Right atrium auricular region (tissue), 2 donors: Measurements from ENCODE around the gene ENO1. TPM values are rescaled to one million over a fixed set of nuclear protein-coding genes. Genes with fewer than 3 reads are reported as not detected.
"Not testable (repeated sequence)": the region's sequence is repeated elsewhere in the genome, so short reads cannot be mapped to it uniquely, and the experiment has no call there.

Source experiments
- DNase-seq: peaks from one replicate; pipeline ENCODE4 v3.0.0-alpha.2; 2019; ENCODE audit warnings: low spot score
- H3K27ac ChIP-seq, 2 donors: fragments of 200-600 bp; sonication (generic); 1 replicate in 1 of 2; 2 replicates in 1 of 2; pipeline ENCODE4 v1.5.1; 2016 to 2019
- H3K27me3 ChIP-seq, 2 donors: fragments of 200-600 bp; sonication (generic); one replicate each; pipeline versions ENCODE4 v1.5.1 to v1.6.0; 2017 to 2019
- H3K36me3 ChIP-seq: fragments of 200-600 bp; sonication (generic); one replicate; pipeline ENCODE4 v1.5.1; 2016
- H3K4me1 ChIP-seq, 2 donors: fragments of 200-600 bp; sonication (generic); one replicate each; pipeline versions ENCODE4 v1.5.1 to v1.6.0; 2017 to 2019
- H3K4me3 ChIP-seq, 2 donors: fragments of 200-600 bp; sonication (generic); 1 replicate in 1 of 2; 2 replicates in 1 of 2; pipeline ENCODE4 v1.5.1; 2017 to 2019; ENCODE audit warnings: mild to moderate bottlenecking in 1 of 2, moderate library complexity in 1 of 2
- H3K9me3 ChIP-seq, 2 donors: fragments of 200-600 bp; sonication (generic); one replicate each; pipeline ENCODE4 v1.5.1; 2019
- total RNA-seq, 2 donors: library from RNA; depleted of rRNA; stranded (reverse); fragments of >200 nt; gene quantifications; one replicate each; pipeline ENCODE4 v1.1.0, GENCODE V29; 2016
- TF ChIP-seq, protein P1 (sequence below), 2 donors: fragments of 200-600 bp; sonication (generic); IDR thresholded peaks; one replicate each; pipeline ENCODE4 v1.5.1; 2019; ENCODE audit warnings: antibody characterized with exemption in 2 of 2

ENO1 gene
- total RNA-seq, 2 donors from 2014 or later = 149 to 334 TPM

DNA sequence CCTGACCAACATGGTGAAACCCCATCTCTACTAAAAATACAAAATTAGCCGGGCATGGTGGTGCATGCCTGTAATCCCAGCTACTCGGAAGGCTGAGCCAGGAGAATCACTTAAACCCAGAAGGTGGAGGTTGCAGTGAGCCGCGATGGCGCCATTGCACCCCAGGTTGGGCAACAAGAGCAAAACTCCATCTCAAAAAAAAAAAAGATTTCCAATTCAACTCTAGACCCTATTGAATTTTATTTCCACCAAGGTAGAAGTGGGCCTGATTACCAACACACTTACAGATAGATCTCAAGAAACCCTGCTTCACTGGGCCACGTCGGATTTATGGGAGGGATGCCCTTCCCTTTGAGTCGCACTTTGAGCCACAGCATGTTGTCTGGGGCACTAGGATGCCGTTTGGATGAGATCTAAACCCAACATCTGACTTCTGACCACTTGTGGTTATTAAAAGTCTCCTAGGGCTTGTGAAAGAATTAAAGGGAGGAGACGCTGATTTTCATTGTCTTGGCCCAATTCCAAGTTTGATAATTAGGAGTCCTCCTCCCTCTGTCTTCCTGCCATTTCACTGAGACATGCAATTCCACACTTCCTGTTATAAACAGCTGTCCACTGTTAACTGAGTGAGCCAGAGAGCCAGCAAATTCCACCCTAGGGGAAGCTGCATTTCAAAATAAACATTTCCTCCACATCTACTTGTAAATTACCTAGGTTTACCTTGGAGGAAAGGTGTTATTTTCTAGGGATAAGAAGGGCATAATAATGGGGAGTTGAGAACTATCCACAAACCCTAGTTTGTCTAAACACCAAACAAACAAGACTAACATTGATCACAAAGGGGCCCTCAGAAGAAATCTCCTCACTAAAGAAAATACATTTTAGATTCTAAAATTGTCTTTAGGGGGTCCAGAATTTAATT is 55.9 kb downstream of the ENO1 start:
- no peaks in the 10 kb centered on the region for H3K9me3 ChIP-seq
- TF ChIP-seq, protein P1, sequence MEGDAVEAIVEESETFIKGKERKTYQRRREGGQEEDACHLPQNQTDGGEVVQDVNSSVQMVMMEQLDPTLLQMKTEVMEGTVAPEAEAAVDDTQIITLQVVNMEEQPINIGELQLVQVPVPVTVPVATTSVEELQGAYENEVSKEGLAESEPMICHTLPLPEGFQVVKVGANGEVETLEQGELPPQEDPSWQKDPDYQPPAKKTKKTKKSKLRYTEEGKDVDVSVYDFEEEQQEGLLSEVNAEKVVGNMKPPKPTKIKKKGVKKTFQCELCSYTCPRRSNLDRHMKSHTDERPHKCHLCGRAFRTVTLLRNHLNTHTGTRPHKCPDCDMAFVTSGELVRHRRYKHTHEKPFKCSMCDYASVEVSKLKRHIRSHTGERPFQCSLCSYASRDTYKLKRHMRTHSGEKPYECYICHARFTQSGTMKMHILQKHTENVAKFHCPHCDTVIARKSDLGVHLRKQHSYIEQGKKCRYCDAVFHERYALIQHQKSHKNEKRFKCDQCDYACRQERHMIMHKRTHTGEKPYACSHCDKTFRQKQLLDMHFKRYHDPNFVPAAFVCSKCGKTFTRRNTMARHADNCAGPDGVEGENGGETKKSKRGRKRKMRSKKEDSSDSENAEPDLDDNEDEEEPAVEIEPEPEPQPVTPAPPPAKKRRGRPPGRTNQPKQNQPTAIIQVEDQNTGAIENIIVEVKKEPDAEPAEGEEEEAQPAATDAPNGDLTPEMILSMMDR (IDR thresholded peaks at IDR 0.05) = no peak
- no peaks in the 10 kb centered on the region for H3K36me3 ChIP-seq
- H3K4me1 ChIP-seq = peaks cover 0 to 25% of the 10 kb centered on the region in 2 donors
- H3K4me3 ChIP-seq = no peak overlapping the region
- DNase-seq = peak; percentile 60
- peak overlapping the region in 1 of 2 donors; percentile 37 for H3K27ac ChIP-seq
- no peaks in the 10 kb centered on the region for H3K27me3 ChIP-seq

DNA sequence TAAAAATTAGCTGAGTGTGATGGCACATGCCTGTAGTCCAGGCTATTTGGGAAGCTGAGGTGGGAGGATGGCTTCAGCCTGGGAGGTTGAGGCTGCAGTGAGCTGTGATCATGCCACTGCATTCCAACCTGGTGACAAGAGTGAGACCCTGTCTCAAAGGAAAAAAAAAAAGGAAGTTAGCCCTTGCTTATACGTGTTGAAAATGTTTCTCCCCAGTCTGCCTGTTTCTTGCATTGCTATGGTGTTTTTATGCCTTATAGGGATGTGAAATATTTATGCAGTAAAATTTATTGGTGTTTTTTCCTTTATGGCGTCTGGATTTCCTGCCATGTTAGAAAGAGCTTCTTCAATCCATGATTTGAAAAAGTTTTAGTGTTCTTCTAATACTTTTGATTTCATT is 57.4 kb downstream of the ENO1 start:
- Histone ChIP-seq H3K27me3 (no peaks in the 10 kb centered on the region), H3K27ac (no peak overlapping the region), H3K9me3 (no peaks in the 10 kb centered on the region), H3K4me1 (peaks cover 0 to 31% of the 10 kb centered on the region in 2 donors), H3K4me3 (no peak overlapping the region), H3K36me3 (no peaks in the 10 kb centered on the region)
- DNase-seq = peak; percentile 23
- TF ChIP-seq, protein P1 (IDR thresholded peaks at IDR 0.05) = no peak

- Histone ChIP-seq H3K4me1 (peaks cover 0 to 50% of the 10 kb centered on the region in 2 donors), H3K27ac (peak overlapping the region in 1 of 2 donors; percentile 94), H3K4me3 (peak overlapping the region in 1 of 2 donors; percentile 72)
- not testable (repeated sequence) for H3K9me3 ChIP-seq, H3K27me3 ChIP-seq, H3K36me3 ChIP-seq
- peak; percentile 54 for DNase-seq
Observed at GRCh38 chr1:8818789-8819188, 59.7 kb downstream of the ENO1 start.

- Histone ChIP-seq H3K36me3 (no peaks in the 10 kb centered on the region), H3K4me3 (peak overlapping the region; percentile 72 to 75), H3K27me3 (no peaks in the 10 kb centered on the region), H3K27ac (peak overlapping the region; percentile 94 to 95), H3K4me1 (peaks cover 0 to 45% of the 10 kb centered on the region in 2 donors), H3K9me3 (no peaks in the 10 kb centered on the region)
- peak; percentile 81 for DNase-seq
- TF ChIP-seq, protein P1 (IDR thresholded peaks at IDR 0.05) = no peak
Observed at GRCh38 chr1:8818325-8818775, 60.1 kb downstream of the ENO1 start.

DNA sequence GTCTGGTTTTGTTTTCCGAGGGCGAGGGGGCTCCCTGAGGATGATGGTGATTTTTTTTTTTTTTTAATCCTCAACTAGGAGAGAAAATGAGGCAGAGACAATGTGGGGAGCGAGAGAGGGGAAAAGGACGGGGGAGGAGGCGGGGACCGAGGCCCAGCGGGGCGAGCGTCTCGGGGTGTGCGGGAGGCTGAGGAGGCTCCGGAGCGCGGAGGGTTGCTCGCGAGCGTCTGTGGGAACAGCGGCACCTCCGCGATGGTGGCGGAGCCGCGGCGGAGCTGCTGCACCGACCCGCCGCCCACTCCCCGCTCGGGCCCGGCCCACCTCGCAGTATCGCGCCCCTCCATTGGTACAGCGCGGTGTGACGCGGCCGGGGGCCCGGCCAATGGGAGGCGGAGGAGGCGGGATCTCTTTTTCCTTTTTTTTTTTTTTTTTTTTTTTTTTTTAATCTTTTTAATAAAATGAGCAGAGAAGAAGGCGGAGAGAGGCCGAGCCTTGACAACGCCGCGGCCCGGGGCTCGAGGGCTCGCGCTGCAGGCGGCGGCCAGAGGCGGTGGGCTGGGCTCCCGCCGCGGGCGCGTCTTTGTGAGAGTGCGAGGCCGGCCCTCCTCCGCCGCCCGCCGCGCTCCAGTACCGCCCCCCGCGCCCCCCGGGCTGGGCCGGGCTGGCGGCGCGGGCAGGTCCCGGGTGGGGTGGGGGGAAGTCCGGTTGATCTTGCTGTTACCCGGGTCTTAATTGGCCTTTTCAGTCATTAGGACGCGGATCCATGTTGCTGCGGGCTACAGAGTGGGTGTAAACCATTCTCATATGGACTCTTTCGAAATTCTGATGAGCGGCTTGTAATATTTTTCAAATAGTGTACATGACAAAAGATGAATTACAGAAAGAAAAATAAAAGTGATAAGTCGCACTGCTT is 60.8 kb downstream of the ENO1 start, which contains the start of gene RERE:
Gene RERE, minus strand, starts transcription at position 229 of the 913 bp plus-strand sequence.
- Histone ChIP-seq H3K9me3 (no peaks in the 10 kb centered on the region), H3K4me1 (peaks cover 0 to 38% of the 10 kb centered on the region in 2 donors), H3K36me3 (no peaks in the 10 kb centered on the region), H3K27ac (peak within 1 kb of the TSS; percentile 94 to 95), H3K4me3 (peak within 1 kb of the TSS; percentile 72 to 75), H3K27me3 (no peaks in the 10 kb centered on the region)
- DNase-seq = peak; percentile 94
- TF ChIP-seq, protein P1 (IDR thresholded peaks at IDR 0.05) = no peak
